Mesothelial cell of epicardium (in vitro differentiated cells): ENCODE measurements around the gene COP1. TPM values are rescaled to one million over a fixed set of nuclear protein-coding genes. Genes with fewer than 3 reads are reported as not detected.

Experiments
- DNase-seq, 2 experiments: peaks; one replicate each; pipeline ENCODE4 v3.0.0; 2021; ENCODE audit warnings: low spot score in 2 of 2; ENCODE audit not compliant: unreplicated experiment in 2 of 2
- H3K27ac Mint-ChIP-seq: 2 replicates; pipeline ENCODE4 v1.8.0; 2021; ENCODE audit warnings: mixed read lengths
- H3K27me3 Mint-ChIP-seq: 2 replicates; pipeline ENCODE4 v1.8.0; 2021; ENCODE audit warnings: low read depth, mixed read lengths
- H3K36me3 Mint-ChIP-seq: 2 replicates; pipeline ENCODE4 v1.8.0; 2021; ENCODE audit warnings: mixed read lengths
- H3K4me1 Mint-ChIP-seq: 2 replicates; pipeline ENCODE4 v1.8.0; 2021; ENCODE audit warnings: mixed read lengths
- H3K4me3 Mint-ChIP-seq: 2 replicates; pipeline ENCODE4 v1.8.0; 2021; ENCODE audit warnings: mild to moderate bottlenecking, moderate library complexity, mixed read lengths
- H3K9me3 Mint-ChIP-seq: 2 replicates; pipeline ENCODE4 v1.8.0; 2021; ENCODE audit warnings: mixed read lengths
- CTCF ChIP-seq: fragments of 200-600 bp; sonication (generic); IDR thresholded peaks from one replicate; pipeline ENCODE4 v1.5.0; 2021; ENCODE audit warnings: antibody characterized with exemption; ENCODE audit not compliant: unreplicated experiment
- total RNA-seq: library from RNA; stranded (reverse); gene quantifications from 3 replicates; pipeline ENCODE4 v1.2.1, GENCODE V29; 2021

COP1 gene
- total RNA-seq, 1 donor from 2014 or later, result 47.9 TPM

- H3K4me1 Mint-ChIP-seq, result no peaks in the 10 kb centered on the region
- TF ChIP-seq CTCF, result no peak
- H3K9me3 Mint-ChIP-seq, result peaks cover 15% of the 10 kb centered on the region
- H3K4me3 Mint-ChIP-seq, result no peak overlapping the region
- no peaks in the 10 kb centered on the region for H3K27me3 Mint-ChIP-seq
- DNase-seq, result no peak
- H3K36me3 Mint-ChIP-seq, result peaks cover 31% of the 10 kb centered on the region
- no peak overlapping the region for H3K27ac Mint-ChIP-seq
These were observed 88.1 kb downstream of the COP1 start for GRCh38 chr1:176118985-176119384.

- Mint-ChIP-seq H3K4me3 (no peak overlapping the region), H3K36me3 (peaks cover 33% of the 10 kb centered on the region)
These were observed 95.3 kb downstream of the COP1 start for GRCh38 chr1:176111835-176112234.

DNA sequence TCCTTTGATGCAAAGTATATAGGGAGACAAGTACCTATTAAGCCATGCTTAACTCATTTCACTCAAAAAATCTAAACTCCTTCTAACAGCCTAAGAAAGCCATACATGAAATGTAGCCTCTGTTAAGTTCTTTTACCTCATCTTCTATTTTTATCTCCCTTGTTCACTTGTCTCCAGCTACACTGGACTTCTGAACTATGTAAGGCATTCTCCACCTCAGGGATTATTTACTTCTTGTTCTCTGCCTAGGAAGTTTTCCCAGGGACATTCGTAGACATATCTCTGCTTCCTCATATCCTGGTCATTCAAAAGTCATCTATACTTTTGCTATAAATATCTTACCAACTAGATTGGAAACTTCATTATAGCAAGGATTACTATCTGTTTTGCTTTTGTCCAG is 96.9 kb downstream of the COP1 start:
- H3K27me3 Mint-ChIP-seq, result no peaks in the 10 kb centered on the region
- H3K27ac Mint-ChIP-seq, result peak overlapping the region; percentile 41
- TF ChIP-seq CTCF, result no peak
- H3K36me3 Mint-ChIP-seq, result peaks cover 32% of the 10 kb centered on the region
- H3K4me1 Mint-ChIP-seq, result peaks cover 5% of the 10 kb centered on the region
- H3K4me3 Mint-ChIP-seq, result no peak overlapping the region
- peaks cover 9% of the 10 kb centered on the region for H3K9me3 Mint-ChIP-seq
- DNase-seq, result no peak

More at GRCh38 chr1:176111835-176112234, 95.3 kb downstream of the COP1 start:
- no peaks in the 10 kb centered on the region for H3K27me3 Mint-ChIP-seq
- no peak for DNase-seq
- peaks cover 9% of the 10 kb centered on the region for H3K9me3 Mint-ChIP-seq
- no peak overlapping the region for H3K27ac Mint-ChIP-seq
- TF ChIP-seq CTCF, result no peak
- peaks cover 5% of the 10 kb centered on the region for H3K4me1 Mint-ChIP-seq

GRCh38 chr1:176102768-176103350 is 104.2 kb downstream of the COP1 start:
- no peak for TF ChIP-seq CTCF
- Mint-ChIP-seq H3K9me3 (peaks cover 21% of the 10 kb centered on the region), H3K4me3 (no peak overlapping the region), H3K27ac (no peak overlapping the region), H3K27me3 (no peaks in the 10 kb centered on the region), H3K36me3 (peaks cover 36% of the 10 kb centered on the region), H3K4me1 (no peaks in the 10 kb centered on the region)
- DNase-seq, result no peak

GRCh38 chr1:176101951-176102642 is 105.0 kb downstream of the COP1 start:
- no peaks in the 10 kb centered on the region for H3K27me3 Mint-ChIP-seq
- no peak for TF ChIP-seq CTCF
- peaks cover 24% of the 10 kb centered on the region for H3K9me3 Mint-ChIP-seq
- H3K4me3 Mint-ChIP-seq, result no peak overlapping the region
- DNase-seq, result no peak
- H3K27ac Mint-ChIP-seq, result no peak overlapping the region
- peaks cover 40% of the 10 kb centered on the region for H3K36me3 Mint-ChIP-seq
- H3K4me1 Mint-ChIP-seq, result no peaks in the 10 kb centered on the region
